Neural cell (in vitro differentiated cells): ENCODE results near the gene TOGARAM1. TPM values are rescaled to one million over a fixed set of nuclear protein-coding genes. Genes with fewer than 3 reads are reported as not detected.

Experiments
- H2AFZ ChIP-seq: fragments of 200-600, 300-800 bp; sonication (generic), shearing (Covaris generic); 2 replicates; pipeline ENCODE4 v1.6.0; 2014; ENCODE audit warnings: low read depth, mild to moderate bottlenecking, antibody characterized with exemption, low read length, moderate library complexity
- H3F3A ChIP-seq: fragments of 200-600 bp; shearing (Covaris generic); 2 replicates; pipeline ENCODE4 v1.6.1; 2016; ENCODE audit warnings: mild to moderate bottlenecking, moderate library complexity, mixed read lengths, antibody characterized with exemption, low read length; ENCODE audit not compliant: insufficient read depth, poor library complexity, severe bottlenecking
- H3K27ac ChIP-seq: fragments of 200-600, 300-800 bp; sonication (generic), shearing (Covaris generic); 2 replicates; pipeline ENCODE4 v1.5.1; 2014; ENCODE audit warnings: mild to moderate bottlenecking, low read length, moderate library complexity
- H3K27me3 ChIP-seq: fragments of 300-800, 200-600 bp; sonication (generic), shearing (Covaris generic); 2 replicates; pipeline ENCODE4 v1.6.0; 2014; ENCODE audit warnings: mild to moderate bottlenecking, low read depth, low read length, moderate library complexity; ENCODE audit not compliant: insufficient read depth
- H3K36me3 ChIP-seq: fragments of 300-800, 200-600 bp; sonication (generic), shearing (Covaris generic); 2 replicates; pipeline ENCODE4 v1.5.1; 2014; ENCODE audit warnings: mild to moderate bottlenecking, antibody characterized with exemption, low read length, moderate library complexity; ENCODE audit not compliant: insufficient read depth
- H3K4me2 ChIP-seq: fragments of 300-800, 200-600 bp; sonication (generic), shearing (Covaris generic); 2 replicates; pipeline ENCODE4 v1.6.0; 2014; ENCODE audit warnings: mild to moderate bottlenecking, low read length
- H3K4me3 ChIP-seq: fragments of 300-800, 200-600 bp; sonication (generic), shearing (Covaris generic); 2 replicates; pipeline ENCODE4 v1.5.1; 2014; ENCODE audit warnings: mild to moderate bottlenecking, low read length, moderate library complexity
- H3K79me2 ChIP-seq: fragments of 200-600 bp; shearing (Covaris generic); replicated peaks from 2 replicates; pipeline ENCODE4 v1.6.0; 2014; ENCODE audit warnings: mild to moderate bottlenecking, low read length, moderate library complexity; ENCODE audit not compliant: insufficient read depth
- H3K9ac ChIP-seq: fragments of 300-800, 200-600 bp; sonication (generic), shearing (Covaris generic); 2 replicates; pipeline ENCODE4 v1.6.1; 2016; ENCODE audit warnings: mild to moderate bottlenecking, low read length, mixed read lengths
- H3K9me2 ChIP-seq: fragments of 200-600 bp; shearing (Covaris generic); 2 replicates; pipeline ENCODE4 v1.6.1; 2016; ENCODE audit warnings: mild to moderate bottlenecking, low read length, mixed read lengths; ENCODE audit not compliant: insufficient read depth
- H3K9me3 ChIP-seq: fragments of 200-600, 300-800 bp; sonication (generic), shearing (Covaris generic); 2 replicates; pipeline ENCODE4 v1.6.1; 2016; ENCODE audit warnings: mild to moderate bottlenecking, mixed run types, low read length, moderate library complexity, mixed read lengths
- H4K20me1 ChIP-seq: fragments of 200-600 bp; shearing (Covaris generic); 2 replicates; pipeline ENCODE4 v1.6.1; 2016; ENCODE audit warnings: mild to moderate bottlenecking, mixed run types; ENCODE audit not compliant: insufficient read depth
- EP300 ChIP-seq: fragments of 450-650 bp; conservative IDR thresholded peaks from 2 replicates; pipeline ENCODE4 v1.6.1; 2014; ENCODE audit warnings: antibody characterized with exemption, mild to moderate bottlenecking, moderate library complexity; ENCODE audit not compliant: poor library complexity, severe bottlenecking
- EZH2 ChIP-seq: fragments of 200-600, 300-800 bp; shearing (Covaris generic), sonication (generic); IDR thresholded peaks from 2 replicates; pipeline ENCODE4 v1.6.1; 2014; ENCODE audit warnings: antibody characterized with exemption, low read length, borderline replicate concordance, mild to moderate bottlenecking; ENCODE audit not compliant: insufficient read depth, poor library complexity, severe bottlenecking
- MXI1 ChIP-seq: fragments of 450-650 bp; conservative IDR thresholded peaks from 2 replicates; pipeline ENCODE4 v1.6.1; 2014; ENCODE audit warnings: antibody characterized with exemption, mild to moderate bottlenecking; ENCODE audit not compliant: poor library complexity, severe bottlenecking
- POLR2AphosphoS5 ChIP-seq: IDR thresholded peaks from 2 replicates; pipeline ENCODE4 v1.6.1; 2012
- RAD21 ChIP-seq: fragments of 450-650 bp; conservative IDR thresholded peaks from 2 replicates; pipeline ENCODE4 v1.6.1; 2014; ENCODE audit warnings: antibody characterized with exemption, mild to moderate bottlenecking, moderate library complexity
- SMC3 ChIP-seq: fragments of 450-650 bp; conservative IDR thresholded peaks from 2 replicates; pipeline ENCODE4 v1.6.1; 2014; ENCODE audit warnings: antibody characterized with exemption, mild to moderate bottlenecking, moderate library complexity; ENCODE audit not compliant: poor library complexity
- TAF1 ChIP-seq: IDR thresholded peaks from 2 replicates; pipeline ENCODE4 v1.6.1; 2012; ENCODE audit warnings: low read depth
- polyA plus RNA-seq: library from polyadenylated mRNA; depleted of rRNA; stranded (reverse); fragments of >200 nt; gene quantifications from 2 replicates; pipeline ENCODE4 v1.2.3, GENCODE V29; 2014
- TF ChIP-seq, protein P1 (sequence below): IDR thresholded peaks from 2 replicates; pipeline ENCODE4 v1.6.1; 2012; ENCODE audit warnings: borderline replicate concordance
- TF ChIP-seq, protein P2 (sequence below): fragments of 450-650 bp; IDR thresholded peaks from 2 replicates; pipeline ENCODE4 v1.5.1; 2014; ENCODE audit warnings: antibody characterized with exemption, mild to moderate bottlenecking, moderate library complexity; ENCODE audit not compliant: poor library complexity, severe bottlenecking

The TOGARAM1 gene
- polyA plus RNA-seq, 1 donor from 2014 or later, result 23.8 TPM

DNA sequence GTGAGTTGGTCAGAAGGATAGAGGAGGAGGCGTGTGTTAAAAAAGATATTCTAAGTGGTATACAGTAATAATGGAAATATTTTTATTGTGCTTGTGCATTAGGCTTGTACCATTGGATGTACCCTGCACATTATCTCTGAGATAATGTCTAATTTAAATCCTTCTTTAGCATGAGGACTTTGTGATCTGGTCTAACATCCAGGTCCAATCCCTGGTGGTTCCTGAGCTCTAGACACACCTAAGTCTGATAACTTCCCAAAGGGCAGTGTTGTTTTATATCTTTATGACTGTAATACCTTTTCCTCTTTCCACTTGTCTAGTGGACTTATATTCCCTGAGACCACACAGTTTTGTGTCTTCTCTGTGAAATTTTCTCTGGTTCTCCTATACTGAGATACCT, 142.6 kb downstream of the TOGARAM1 start:
- Histone ChIP-seq H4K20me1 (no peaks in the 10 kb centered on the region), H3K27ac (no peak overlapping the region), H3F3A (no peaks in the 10 kb centered on the region), H3K4me3 (no peak overlapping the region), H3K79me2 (no peaks in the 10 kb centered on the region), H3K9ac (no peak overlapping the region), H3K27me3 (no peaks in the 10 kb centered on the region), H3K9me2 (no peaks in the 10 kb centered on the region), H3K36me3 (peaks cover 12% of the 10 kb centered on the region), H3K4me2 (no peak overlapping the region), H2AFZ (no peak overlapping the region), H3K9me3 (no peaks in the 10 kb centered on the region)
- TF ChIP-seq TAF1 (no peak), EP300 (no peak), MXI1 (no peak), EZH2 (no peak), POLR2AphosphoS5 (no peak), RAD21 (no peak), SMC3 (no peak)
- TF ChIP-seq, protein P1, sequence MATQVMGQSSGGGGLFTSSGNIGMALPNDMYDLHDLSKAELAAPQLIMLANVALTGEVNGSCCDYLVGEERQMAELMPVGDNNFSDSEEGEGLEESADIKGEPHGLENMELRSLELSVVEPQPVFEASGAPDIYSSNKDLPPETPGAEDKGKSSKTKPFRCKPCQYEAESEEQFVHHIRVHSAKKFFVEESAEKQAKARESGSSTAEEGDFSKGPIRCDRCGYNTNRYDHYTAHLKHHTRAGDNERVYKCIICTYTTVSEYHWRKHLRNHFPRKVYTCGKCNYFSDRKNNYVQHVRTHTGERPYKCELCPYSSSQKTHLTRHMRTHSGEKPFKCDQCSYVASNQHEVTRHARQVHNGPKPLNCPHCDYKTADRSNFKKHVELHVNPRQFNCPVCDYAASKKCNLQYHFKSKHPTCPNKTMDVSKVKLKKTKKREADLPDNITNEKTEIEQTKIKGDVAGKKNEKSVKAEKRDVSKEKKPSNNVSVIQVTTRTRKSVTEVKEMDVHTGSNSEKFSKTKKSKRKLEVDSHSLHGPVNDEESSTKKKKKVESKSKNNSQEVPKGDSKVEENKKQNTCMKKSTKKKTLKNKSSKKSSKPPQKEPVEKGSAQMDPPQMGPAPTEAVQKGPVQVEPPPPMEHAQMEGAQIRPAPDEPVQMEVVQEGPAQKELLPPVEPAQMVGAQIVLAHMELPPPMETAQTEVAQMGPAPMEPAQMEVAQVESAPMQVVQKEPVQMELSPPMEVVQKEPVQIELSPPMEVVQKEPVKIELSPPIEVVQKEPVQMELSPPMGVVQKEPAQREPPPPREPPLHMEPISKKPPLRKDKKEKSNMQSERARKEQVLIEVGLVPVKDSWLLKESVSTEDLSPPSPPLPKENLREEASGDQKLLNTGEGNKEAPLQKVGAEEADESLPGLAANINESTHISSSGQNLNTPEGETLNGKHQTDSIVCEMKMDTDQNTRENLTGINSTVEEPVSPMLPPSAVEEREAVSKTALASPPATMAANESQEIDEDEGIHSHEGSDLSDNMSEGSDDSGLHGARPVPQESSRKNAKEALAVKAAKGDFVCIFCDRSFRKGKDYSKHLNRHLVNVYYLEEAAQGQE, result no peak
- TF ChIP-seq, protein P2, sequence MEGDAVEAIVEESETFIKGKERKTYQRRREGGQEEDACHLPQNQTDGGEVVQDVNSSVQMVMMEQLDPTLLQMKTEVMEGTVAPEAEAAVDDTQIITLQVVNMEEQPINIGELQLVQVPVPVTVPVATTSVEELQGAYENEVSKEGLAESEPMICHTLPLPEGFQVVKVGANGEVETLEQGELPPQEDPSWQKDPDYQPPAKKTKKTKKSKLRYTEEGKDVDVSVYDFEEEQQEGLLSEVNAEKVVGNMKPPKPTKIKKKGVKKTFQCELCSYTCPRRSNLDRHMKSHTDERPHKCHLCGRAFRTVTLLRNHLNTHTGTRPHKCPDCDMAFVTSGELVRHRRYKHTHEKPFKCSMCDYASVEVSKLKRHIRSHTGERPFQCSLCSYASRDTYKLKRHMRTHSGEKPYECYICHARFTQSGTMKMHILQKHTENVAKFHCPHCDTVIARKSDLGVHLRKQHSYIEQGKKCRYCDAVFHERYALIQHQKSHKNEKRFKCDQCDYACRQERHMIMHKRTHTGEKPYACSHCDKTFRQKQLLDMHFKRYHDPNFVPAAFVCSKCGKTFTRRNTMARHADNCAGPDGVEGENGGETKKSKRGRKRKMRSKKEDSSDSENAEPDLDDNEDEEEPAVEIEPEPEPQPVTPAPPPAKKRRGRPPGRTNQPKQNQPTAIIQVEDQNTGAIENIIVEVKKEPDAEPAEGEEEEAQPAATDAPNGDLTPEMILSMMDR, result no peak

DNA sequence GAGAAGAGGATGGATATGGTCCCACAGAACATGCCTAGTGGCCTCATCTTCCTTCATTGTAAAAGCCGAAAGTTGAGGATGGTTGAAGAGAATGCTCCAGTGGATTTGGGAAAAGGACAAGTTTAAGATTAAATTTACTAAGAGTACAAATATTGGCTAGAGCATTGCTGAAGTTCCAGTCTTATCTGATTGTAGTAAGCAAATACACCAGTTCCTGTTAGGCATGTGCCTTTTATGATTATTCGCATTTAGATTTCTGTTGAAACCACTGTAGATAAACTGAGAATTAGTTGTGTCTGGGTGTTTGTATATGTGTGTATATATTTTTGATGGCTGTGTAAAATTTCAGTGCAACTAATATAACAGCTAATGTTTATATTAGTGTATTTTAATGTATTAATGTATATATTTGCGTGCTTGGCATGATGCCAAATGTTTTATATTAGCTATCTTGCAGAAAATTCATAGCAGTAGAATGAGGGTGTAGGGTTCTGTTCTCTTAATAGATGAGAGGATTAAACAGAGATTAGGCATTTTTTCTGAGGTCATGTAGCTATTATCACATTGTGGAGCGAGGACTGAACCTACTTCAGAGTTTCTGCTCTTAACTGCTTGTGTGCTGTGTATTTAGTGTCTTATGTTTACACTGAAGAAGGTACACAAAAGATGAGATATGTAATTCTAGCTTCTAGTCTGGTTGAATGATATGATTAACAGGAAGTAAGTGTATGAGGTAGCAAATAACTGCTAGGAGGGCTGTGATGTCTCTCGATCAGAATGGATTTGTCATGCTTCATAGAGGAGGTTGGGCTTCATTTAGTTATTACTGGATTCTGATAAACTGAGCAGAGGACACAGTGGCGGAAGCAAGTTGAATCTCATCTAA, 151.1 kb downstream of the TOGARAM1 start:
- Histone ChIP-seq H3K4me3 (no peak overlapping the region), H3K4me2 (no peak overlapping the region), H3K36me3 (peaks cover 24% of the 10 kb centered on the region), H2AFZ (no peak overlapping the region), H3K9me3 (no peaks in the 10 kb centered on the region), H3K27ac (no peak overlapping the region), H3K27me3 (no peaks in the 10 kb centered on the region), H3K9ac (no peak overlapping the region), H3F3A (no peaks in the 10 kb centered on the region), H3K79me2 (no peaks in the 10 kb centered on the region), H3K9me2 (no peaks in the 10 kb centered on the region), H4K20me1 (no peaks in the 10 kb centered on the region)
- TF ChIP-seq EZH2, result no peak
- no peak for TF ChIP-seq MXI1
- no peak for TF ChIP-seq SMC3
- TF ChIP-seq POLR2AphosphoS5, result no peak
- TF ChIP-seq, protein P2, result no peak
- no peak for TF ChIP-seq TAF1
- TF ChIP-seq RAD21, result no peak
